Neural progenitor cell (in vitro differentiated cells): ENCODE measurements around the gene SERBP1. TPM values are rescaled to one million over a fixed set of nuclear protein-coding genes. Genes with fewer than 3 reads are reported as not detected.

ENCODE experiments used
- DNase-seq: peaks from one replicate; pipeline ENCODE4 v3.0.0-alpha.2; 2016; ENCODE audit warnings: low spot score
- H2AFZ ChIP-seq: fragments of 200-600 bp; sonication (generic); replicated peaks from 2 replicates; pipeline ENCODE4 v1.6.1; 2016; ENCODE audit warnings: antibody characterized with exemption
- H3F3A ChIP-seq: fragments of 200-600 bp; sonication (generic); 2 replicates; pipeline ENCODE4 v1.6.1; 2016; ENCODE audit warnings: antibody characterized with exemption, low read depth
- H3K27ac ChIP-seq: fragments of 200-600 bp; sonication (generic); 2 replicates; pipeline ENCODE4 v1.5.1; 2016; ENCODE audit warnings: mild to moderate bottlenecking
- H3K27me3 ChIP-seq: fragments of 200-600 bp; sonication (generic); 2 replicates; pipeline ENCODE4 v1.6.1; 2016; ENCODE audit warnings: mild to moderate bottlenecking, moderate library complexity
- H3K36me3 ChIP-seq: fragments of 200-600 bp; sonication (generic); 2 replicates; pipeline ENCODE4 v1.5.1; 2016
- H3K4me1 ChIP-seq: fragments of 200-600 bp; sonication (generic); 2 replicates; pipeline ENCODE4 v1.6.1; 2016; ENCODE audit warnings: mixed run types
- H3K4me2 ChIP-seq: fragments of 200-600 bp; sonication (generic); 2 replicates; pipeline ENCODE4 v1.6.1; 2016
- H3K4me3 ChIP-seq: fragments of 200-600 bp; sonication (generic); 2 replicates; pipeline ENCODE4 v1.5.1; 2016
- H3K79me2 ChIP-seq: fragments of 200-600 bp; sonication (generic); 2 replicates; pipeline ENCODE4 v1.6.1; 2016; ENCODE audit warnings: low read depth
- H3K9ac ChIP-seq: fragments of 200-600 bp; sonication (generic); 2 replicates; pipeline ENCODE4 v1.6.1; 2016
- H3K9me3 ChIP-seq: fragments of 200-600 bp; sonication (generic); 2 replicates; pipeline ENCODE4 v1.5.1; 2016; ENCODE audit warnings: low read depth
- H4K20me1 ChIP-seq: fragments of 200-600 bp; sonication (generic); 2 replicates; pipeline ENCODE4 v1.6.1; 2016; ENCODE audit warnings: low read depth
- H3K27ac Mint-ChIP-seq: 3 replicates; pipeline ENCODE4 v1.8.0; 2021; ENCODE audit warnings: mixed read lengths
- H3K27me3 Mint-ChIP-seq: 2 replicates; pipeline ENCODE4 v1.8.0; 2022; ENCODE audit warnings: low read depth, mild to moderate bottlenecking, inconsistent platforms, moderate library complexity, mixed read lengths; ENCODE audit not compliant: insufficient read depth
- H3K36me3 Mint-ChIP-seq: 3 replicates; pipeline ENCODE4 v1.8.0; 2021; ENCODE audit warnings: mixed read lengths
- H3K4me1 Mint-ChIP-seq: 3 replicates; pipeline ENCODE4 v1.8.0; 2021; ENCODE audit warnings: mixed read lengths
- H3K4me3 Mint-ChIP-seq: 3 replicates; pipeline ENCODE4 v1.8.0; 2021; ENCODE audit warnings: mild to moderate bottlenecking, moderate library complexity, mixed read lengths
- H3K9me3 Mint-ChIP-seq: 3 replicates; pipeline ENCODE4 v1.8.0; 2020; ENCODE audit warnings: mixed read lengths
- EZH2 ChIP-seq: fragments of 200-600 bp; sonication (generic); IDR thresholded peaks from 2 replicates; pipeline ENCODE4 v1.6.1; 2017; ENCODE audit warnings: antibody characterized with exemption, mild to moderate bottlenecking, moderate library complexity
- EZH2phosphoT487 ChIP-seq: fragments of 200-600 bp; sonication (generic); IDR thresholded peaks from 2 replicates; pipeline ENCODE4 v1.6.1; 2017; ENCODE audit warnings: antibody characterized with exemption
- total RNA-seq: library from RNA; depleted of rRNA; stranded (reverse); fragments of >200 nt; gene quantifications from 2 replicates; pipeline ENCODE4 v1.2.3, GENCODE V29; 2015; ENCODE audit warnings: low replicate concordance
- TF ChIP-seq, protein P1 (sequence below): fragments of 200-600 bp; sonication (generic); IDR thresholded peaks from 2 replicates; pipeline ENCODE4 v1.5.1; 2017; ENCODE audit warnings: antibody characterized with exemption, mild to moderate bottlenecking

The SERBP1 gene
- total RNA-seq, 1 donor from 2014 or later = 534 TPM

DNA sequence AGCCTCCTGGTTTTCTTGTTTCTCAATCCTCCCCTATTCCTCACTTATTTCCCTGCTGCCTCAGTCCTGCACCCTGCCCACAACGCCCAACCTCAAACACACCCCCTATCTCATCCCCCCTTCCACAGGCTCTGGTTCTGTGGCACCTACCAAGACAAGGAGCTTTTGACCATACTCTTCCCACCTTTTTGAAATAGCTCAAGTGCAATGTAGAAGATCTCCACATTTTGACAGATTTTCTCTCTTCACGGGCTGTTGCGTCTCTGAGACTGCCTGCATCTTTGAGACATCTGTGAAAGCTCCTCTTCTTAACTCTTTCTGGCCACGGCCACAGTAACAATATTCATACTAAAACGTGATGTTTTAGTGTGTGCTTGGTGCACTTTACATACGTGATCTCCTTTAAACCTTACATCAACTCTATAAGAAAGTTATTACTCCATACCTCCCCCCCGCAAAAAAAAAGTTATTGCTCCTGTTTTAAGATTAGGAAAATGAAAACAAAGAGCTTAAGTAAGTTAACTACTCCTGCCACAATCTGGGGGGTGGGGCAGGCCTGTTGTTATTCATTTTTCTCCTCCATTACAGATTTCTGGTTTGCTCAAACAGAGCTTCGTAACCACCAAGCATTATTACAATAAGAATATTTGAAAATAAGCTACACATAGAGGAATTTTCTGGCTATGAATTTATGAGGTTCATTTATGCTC is 1.8 kb upstream of the SERBP1 start:
- no peak overlapping the region for H3K9ac ChIP-seq
- peaks cover 32% of the 10 kb centered on the region for H3K79me2 ChIP-seq
- peaks cover 29% of the 10 kb centered on the region for H3K4me1 Mint-ChIP-seq
- H3K4me3 Mint-ChIP-seq = peak overlapping the region; percentile 71
- peaks cover 12% of the 10 kb centered on the region for H3K27me3 ChIP-seq
- DNase-seq = no peak
- peaks cover 29% of the 10 kb centered on the region for H4K20me1 ChIP-seq
- TF ChIP-seq, protein P1, sequence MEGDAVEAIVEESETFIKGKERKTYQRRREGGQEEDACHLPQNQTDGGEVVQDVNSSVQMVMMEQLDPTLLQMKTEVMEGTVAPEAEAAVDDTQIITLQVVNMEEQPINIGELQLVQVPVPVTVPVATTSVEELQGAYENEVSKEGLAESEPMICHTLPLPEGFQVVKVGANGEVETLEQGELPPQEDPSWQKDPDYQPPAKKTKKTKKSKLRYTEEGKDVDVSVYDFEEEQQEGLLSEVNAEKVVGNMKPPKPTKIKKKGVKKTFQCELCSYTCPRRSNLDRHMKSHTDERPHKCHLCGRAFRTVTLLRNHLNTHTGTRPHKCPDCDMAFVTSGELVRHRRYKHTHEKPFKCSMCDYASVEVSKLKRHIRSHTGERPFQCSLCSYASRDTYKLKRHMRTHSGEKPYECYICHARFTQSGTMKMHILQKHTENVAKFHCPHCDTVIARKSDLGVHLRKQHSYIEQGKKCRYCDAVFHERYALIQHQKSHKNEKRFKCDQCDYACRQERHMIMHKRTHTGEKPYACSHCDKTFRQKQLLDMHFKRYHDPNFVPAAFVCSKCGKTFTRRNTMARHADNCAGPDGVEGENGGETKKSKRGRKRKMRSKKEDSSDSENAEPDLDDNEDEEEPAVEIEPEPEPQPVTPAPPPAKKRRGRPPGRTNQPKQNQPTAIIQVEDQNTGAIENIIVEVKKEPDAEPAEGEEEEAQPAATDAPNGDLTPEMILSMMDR = no peak
- TF ChIP-seq EZH2 (no peak), EZH2phosphoT487 (no peak)
- peaks cover 7% of the 10 kb centered on the region for H3K36me3 ChIP-seq
- H2AFZ ChIP-seq = peak overlapping the region; percentile 66
- H3K4me1 ChIP-seq = peaks cover 11% of the 10 kb centered on the region
- no peak overlapping the region for H3K4me3 ChIP-seq
- H3K27ac Mint-ChIP-seq = no peak overlapping the region
- H3F3A ChIP-seq = peaks cover 11% of the 10 kb centered on the region
- no peaks in the 10 kb centered on the region for H3K9me3 Mint-ChIP-seq
- H3K36me3 Mint-ChIP-seq = peaks cover 17% of the 10 kb centered on the region
- H3K9me3 ChIP-seq = no peaks in the 10 kb centered on the region
- peak overlapping the region; percentile 93 for H3K4me2 ChIP-seq
- H3K27ac ChIP-seq = no peak overlapping the region
- peaks cover 5% of the 10 kb centered on the region for H3K27me3 Mint-ChIP-seq

DNA sequence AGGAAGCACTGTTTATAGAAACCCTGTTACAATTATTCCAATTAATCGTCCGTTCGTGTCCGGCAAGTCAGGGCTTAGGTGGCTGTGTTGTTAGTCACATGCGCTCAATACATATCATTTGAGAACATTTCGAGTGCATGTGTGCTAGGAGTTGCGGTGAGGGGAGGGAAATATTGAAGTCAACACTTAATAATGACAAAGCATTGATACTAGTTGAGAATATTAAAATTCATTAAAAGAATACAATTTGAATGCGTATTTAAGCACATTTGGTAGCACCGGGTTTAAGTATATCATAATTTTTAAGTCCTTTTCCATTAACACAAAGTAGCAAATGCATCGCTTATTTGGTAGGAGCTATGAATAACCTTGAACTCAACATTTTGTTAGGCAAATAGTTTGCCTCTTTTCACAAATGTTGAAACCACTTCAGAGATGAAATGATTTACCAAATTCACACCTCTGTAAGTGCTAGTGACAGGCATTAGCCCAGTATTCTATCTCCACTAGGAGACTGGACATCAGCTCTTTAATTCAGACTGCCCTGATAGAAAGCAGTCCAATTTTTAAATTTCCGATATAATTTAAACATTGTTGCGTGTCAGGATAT is 1.1 kb upstream of the SERBP1 start:
- peak overlapping the region; percentile 80 for H3K4me3 ChIP-seq
- H3K79me2 ChIP-seq = peaks cover 40% of the 10 kb centered on the region
- H3K9ac ChIP-seq = no peak overlapping the region
- peaks cover 17% of the 10 kb centered on the region for H3K36me3 Mint-ChIP-seq
- peak overlapping the region; percentile 96 for H2AFZ ChIP-seq
- peaks cover 18% of the 10 kb centered on the region for H3K4me1 ChIP-seq
- TF ChIP-seq EZH2phosphoT487 = no peak
- TF ChIP-seq, protein P1 = no peak
- TF ChIP-seq EZH2 = no peak
- H3K27ac ChIP-seq = no peak overlapping the region
- peak overlapping the region; percentile 99 for H3K27ac Mint-ChIP-seq
- H3K9me3 ChIP-seq = no peaks in the 10 kb centered on the region
- H3K27me3 ChIP-seq = peaks cover 12% of the 10 kb centered on the region
- peak overlapping the region; percentile 93 for H3K4me2 ChIP-seq
- H4K20me1 ChIP-seq = peaks cover 37% of the 10 kb centered on the region
- peak overlapping the region; percentile 99 for H3K4me3 Mint-ChIP-seq
- H3K4me1 Mint-ChIP-seq = peaks cover 33% of the 10 kb centered on the region
- no peak for DNase-seq
- H3F3A ChIP-seq = peaks cover 11% of the 10 kb centered on the region
- H3K9me3 Mint-ChIP-seq = no peaks in the 10 kb centered on the region
- H3K27me3 Mint-ChIP-seq = peaks cover 5% of the 10 kb centered on the region
- H3K36me3 ChIP-seq = peaks cover 13% of the 10 kb centered on the region

DNA sequence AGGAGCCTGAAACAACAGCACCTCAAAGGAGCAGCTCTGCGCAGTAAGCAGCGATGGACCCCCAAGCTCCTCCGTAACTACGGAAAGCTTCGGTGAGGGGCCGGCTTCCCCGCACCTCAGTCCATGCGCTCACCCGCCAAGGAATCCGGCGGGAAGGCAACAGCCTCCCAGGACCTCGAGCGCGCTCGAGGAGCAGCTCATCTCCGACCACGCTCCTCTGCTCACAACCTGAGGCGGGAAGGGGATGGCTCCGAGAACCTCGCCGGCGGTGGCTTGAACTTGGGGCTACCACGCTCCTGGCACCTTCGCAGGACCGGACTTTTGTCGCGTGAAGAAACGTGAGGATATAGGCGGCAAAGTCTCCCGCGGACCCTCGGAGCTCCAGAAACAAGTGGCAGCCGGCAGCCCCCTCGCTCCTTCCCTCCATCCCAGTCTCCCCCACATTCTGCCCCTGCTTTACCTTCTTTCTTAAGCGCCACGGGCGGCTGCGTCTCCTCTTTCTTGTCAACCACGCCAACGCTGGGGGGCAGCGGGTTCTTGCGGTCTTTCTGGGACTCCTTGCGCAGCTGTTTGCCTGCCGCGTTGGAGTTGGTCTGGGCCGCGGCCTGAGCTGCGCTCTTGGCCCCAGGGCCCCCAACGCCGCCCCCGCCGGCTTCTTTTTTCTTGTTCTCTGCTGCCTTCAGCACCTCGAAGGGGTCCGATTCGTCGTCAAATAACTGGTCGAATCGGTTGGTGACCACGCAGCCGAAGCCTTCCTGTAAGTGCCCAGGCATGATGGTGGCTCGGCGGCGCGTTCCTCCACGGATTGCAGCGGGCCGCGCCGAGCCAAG is 459 bp downstream of the SERBP1 start:
- Mint-ChIP-seq H3K27me3 (peaks cover 5% of the 10 kb centered on the region), H3K4me3 (peak overlapping the region; percentile 99), H3K4me1 (peaks cover 35% of the 10 kb centered on the region), H3K9me3 (no peaks in the 10 kb centered on the region), H3K36me3 (peaks cover 31% of the 10 kb centered on the region), H3K27ac (peak overlapping the region; percentile 99)
- TF ChIP-seq, protein P1 = no peak
- no peak for TF ChIP-seq EZH2
- TF ChIP-seq EZH2phosphoT487 = no peak
- peak overlapping the region; percentile 95 for H3K9ac ChIP-seq
- H3K9me3 ChIP-seq = no peaks in the 10 kb centered on the region
- H3K36me3 ChIP-seq = peaks cover 28% of the 10 kb centered on the region
- H2AFZ ChIP-seq = peak overlapping the region; percentile 51
- peak; percentile 56 for DNase-seq
- H3K27me3 ChIP-seq = peaks cover 12% of the 10 kb centered on the region
- peaks cover 22% of the 10 kb centered on the region for H3K4me1 ChIP-seq
- H3K27ac ChIP-seq = peak overlapping the region; percentile 24
- H4K20me1 ChIP-seq = peaks cover 52% of the 10 kb centered on the region
- peaks cover 55% of the 10 kb centered on the region for H3K79me2 ChIP-seq
- H3K4me3 ChIP-seq = peak overlapping the region; percentile 80
- H3F3A ChIP-seq = peaks cover 11% of the 10 kb centered on the region
- peak overlapping the region; percentile 93 for H3K4me2 ChIP-seq
